ENCODE results near the gene HDAC11.
"Not testable (repeated sequence)": the region's sequence is repeated elsewhere in the genome, so short reads cannot be mapped to it uniquely, and the experiment has no call there.

Gene HDAC11, protein sequence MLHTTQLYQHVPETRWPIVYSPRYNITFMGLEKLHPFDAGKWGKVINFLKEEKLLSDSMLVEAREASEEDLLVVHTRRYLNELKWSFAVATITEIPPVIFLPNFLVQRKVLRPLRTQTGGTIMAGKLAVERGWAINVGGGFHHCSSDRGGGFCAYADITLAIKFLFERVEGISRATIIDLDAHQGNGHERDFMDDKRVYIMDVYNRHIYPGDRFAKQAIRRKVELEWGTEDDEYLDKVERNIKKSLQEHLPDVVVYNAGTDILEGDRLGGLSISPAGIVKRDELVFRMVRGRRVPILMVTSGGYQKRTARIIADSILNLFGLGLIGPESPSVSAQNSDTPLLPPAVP

DNA sequence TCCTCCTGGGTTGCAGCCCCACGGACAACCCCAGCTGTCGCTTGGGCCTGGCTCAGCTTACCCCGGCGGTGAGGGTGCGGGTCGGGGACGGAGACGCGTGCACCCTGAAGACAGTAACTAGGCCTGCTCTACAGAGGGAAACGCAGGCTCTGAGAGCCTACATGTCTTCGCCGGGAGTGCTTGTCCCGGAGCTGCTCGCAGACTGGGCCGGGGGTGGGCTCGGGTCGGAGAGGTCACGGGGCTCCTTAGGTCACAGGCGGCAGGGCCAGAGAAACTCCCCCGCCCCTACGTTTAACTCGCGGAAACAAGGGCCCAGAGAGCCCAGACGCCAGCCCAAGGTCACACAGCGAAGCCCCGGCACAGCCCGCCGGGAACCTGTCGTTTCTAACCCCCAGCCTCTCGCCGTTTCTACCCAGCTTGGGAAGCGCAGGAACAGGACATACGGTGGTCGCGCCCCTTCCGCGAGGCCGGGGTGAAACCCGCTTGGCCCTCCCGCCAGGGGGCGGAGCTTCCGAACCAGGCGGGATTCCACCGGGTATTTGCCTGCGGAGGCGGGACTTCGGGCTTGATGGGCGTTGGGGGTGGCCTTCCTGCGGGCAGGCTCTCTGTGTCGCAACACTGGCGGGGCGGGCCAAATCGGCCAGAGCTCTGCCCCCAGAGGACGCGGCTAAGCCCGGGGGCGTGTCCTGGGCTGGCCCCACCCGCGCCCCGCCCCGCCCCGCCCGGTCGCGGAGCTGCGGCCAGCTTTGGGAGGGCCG, at the start of gene HDAC11:
Gene HDAC11, plus strand, starts transcription at position 725 of the 758 bp plus-strand sequence. CDS start 42 bp downstream, outside the sequence.
- no peaks in the 10 kb centered on the region for H3K79me2 ChIP-seq
- peak within 1 kb of the TSS; percentile 30 for H3K9ac ChIP-seq
- H3K9me3 ChIP-seq (ENCODE audit: control insufficient read depth, low read length) = no peaks in the 10 kb centered on the region
- H3K27ac ChIP-seq = peak within 1 kb of the TSS; percentile 71
- H3K36me3 ChIP-seq (ENCODE audit: control insufficient read depth, insufficient read depth, low read length) = no peaks in the 10 kb centered on the region
- H3K27me3 ChIP-seq (ENCODE audit: control insufficient read depth, insufficient read depth, low read length) = no peaks in the 10 kb centered on the region
- peak within 1 kb of the TSS; percentile 88 for H3K4me3 ChIP-seq (ENCODE audit: low read depth, low read length)
- TF ChIP-seq, protein P1, sequence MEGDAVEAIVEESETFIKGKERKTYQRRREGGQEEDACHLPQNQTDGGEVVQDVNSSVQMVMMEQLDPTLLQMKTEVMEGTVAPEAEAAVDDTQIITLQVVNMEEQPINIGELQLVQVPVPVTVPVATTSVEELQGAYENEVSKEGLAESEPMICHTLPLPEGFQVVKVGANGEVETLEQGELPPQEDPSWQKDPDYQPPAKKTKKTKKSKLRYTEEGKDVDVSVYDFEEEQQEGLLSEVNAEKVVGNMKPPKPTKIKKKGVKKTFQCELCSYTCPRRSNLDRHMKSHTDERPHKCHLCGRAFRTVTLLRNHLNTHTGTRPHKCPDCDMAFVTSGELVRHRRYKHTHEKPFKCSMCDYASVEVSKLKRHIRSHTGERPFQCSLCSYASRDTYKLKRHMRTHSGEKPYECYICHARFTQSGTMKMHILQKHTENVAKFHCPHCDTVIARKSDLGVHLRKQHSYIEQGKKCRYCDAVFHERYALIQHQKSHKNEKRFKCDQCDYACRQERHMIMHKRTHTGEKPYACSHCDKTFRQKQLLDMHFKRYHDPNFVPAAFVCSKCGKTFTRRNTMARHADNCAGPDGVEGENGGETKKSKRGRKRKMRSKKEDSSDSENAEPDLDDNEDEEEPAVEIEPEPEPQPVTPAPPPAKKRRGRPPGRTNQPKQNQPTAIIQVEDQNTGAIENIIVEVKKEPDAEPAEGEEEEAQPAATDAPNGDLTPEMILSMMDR (IDR thresholded peaks at IDR 0.05) = peak; percentile 61
- peak within 1 kb of the TSS; percentile 92 for H3K4me2 ChIP-seq (ENCODE audit: low read length)
- peaks cover 34% of the 10 kb centered on the region for H3K4me1 ChIP-seq
- peak within 1 kb of the TSS; percentile 83 for H2AFZ ChIP-seq

DNA sequence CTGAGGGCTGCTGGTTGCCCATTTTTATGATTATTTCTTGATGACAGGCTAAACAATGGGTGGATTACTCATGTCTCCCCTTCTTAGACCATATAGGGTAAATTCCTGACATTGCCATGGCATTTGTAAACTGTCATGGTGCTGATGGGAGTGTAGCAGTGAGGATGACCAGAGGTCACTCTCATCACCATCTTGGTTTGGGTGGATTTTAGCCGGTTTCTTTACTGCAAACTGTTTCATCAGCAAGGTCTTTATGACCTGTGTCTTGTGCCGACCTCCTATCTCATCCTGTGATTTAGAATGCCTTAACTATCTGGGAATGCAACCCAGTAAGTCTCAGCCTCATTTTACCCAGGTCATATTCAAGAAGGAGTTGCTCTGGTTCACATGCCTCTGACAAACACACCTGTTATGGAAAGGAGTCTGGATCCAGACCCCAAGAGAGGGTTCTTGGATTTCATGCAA, 49.7 kb upstream of the HDAC11 start:
- H3K9me3 ChIP-seq (ENCODE audit: control insufficient read depth, low read length); H3K4me1 ChIP-seq; H3K9ac ChIP-seq; H3K36me3 ChIP-seq (ENCODE audit: control insufficient read depth, insufficient read depth, low read length); H3K27me3 ChIP-seq (ENCODE audit: control insufficient read depth, insufficient read depth, low read length); H3K79me2 ChIP-seq; H3K4me3 ChIP-seq (ENCODE audit: low read depth, low read length); H3K27ac ChIP-seq; H3K4me2 ChIP-seq (ENCODE audit: low read length); H2AFZ ChIP-seq: not testable (repeated sequence)

DNA sequence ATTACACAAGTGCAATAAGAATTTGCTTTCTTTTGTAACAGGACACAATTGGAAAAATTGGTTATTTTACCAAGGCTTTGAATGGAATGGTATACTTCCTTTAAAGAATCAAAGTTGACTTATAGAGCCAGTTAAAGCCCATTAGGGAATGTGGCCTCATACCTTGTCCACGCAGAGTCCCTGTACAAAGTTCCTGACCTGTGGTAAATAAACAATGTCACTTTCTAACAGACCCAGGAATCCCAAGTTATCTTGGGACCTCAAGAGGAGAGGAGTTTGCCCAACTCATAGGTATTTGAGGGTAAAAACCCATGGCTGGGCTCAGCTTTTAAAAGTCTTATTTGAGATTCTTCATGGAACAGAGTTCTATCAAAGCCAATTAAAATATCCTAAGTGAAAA, 48.0 kb upstream of the HDAC11 start:
- H3K27me3 ChIP-seq (ENCODE audit: control insufficient read depth, insufficient read depth, low read length) = no peaks in the 10 kb centered on the region
- no peaks in the 10 kb centered on the region for H3K36me3 ChIP-seq (ENCODE audit: control insufficient read depth, insufficient read depth, low read length)
- no peaks in the 10 kb centered on the region for H3K4me1 ChIP-seq
- H3K9me3 ChIP-seq (ENCODE audit: control insufficient read depth, low read length) = no peaks in the 10 kb centered on the region
- H3K79me2 ChIP-seq = no peaks in the 10 kb centered on the region
- H3K4me2 ChIP-seq (ENCODE audit: low read length) = no peak overlapping the region
- TF ChIP-seq, protein P1 (IDR thresholded peaks at IDR 0.05) = no peak
- no peak overlapping the region for H3K9ac ChIP-seq
- no peak overlapping the region for H2AFZ ChIP-seq
- no peak overlapping the region for H3K4me3 ChIP-seq (ENCODE audit: low read depth, low read length)
- H3K27ac ChIP-seq = no peak overlapping the region

DNA sequence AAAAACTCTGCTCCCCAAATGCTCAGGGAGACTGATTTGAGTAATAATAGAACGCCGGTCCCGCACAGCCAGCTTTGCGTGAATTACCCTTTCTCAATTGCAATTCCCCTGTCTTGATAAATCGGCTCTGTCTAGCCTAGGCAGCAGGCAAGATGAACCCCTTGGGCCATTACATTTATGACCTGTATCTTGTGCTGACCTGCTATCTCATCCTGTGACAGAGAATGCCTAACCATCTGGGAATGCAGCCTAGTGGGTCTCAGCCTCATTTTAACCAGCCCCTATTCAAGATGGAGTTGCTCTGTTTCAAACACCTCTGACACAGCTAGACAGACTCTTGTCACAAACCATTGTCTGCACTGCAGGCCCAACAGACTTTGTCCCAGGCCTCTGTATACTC, 46.2 kb upstream of the HDAC11 start:
- TF ChIP-seq, protein P1 (IDR thresholded peaks at IDR 0.05) = no peak
- no peak overlapping the region for H3K9ac ChIP-seq
- H3K27ac ChIP-seq = no peak overlapping the region
- H3K4me2 ChIP-seq (ENCODE audit: low read length) = no peak overlapping the region
- H2AFZ ChIP-seq = no peak overlapping the region
- H3K4me1 ChIP-seq = no peaks in the 10 kb centered on the region
- H3K27me3 ChIP-seq (ENCODE audit: control insufficient read depth, insufficient read depth, low read length) = no peaks in the 10 kb centered on the region
- no peaks in the 10 kb centered on the region for H3K79me2 ChIP-seq
- no peaks in the 10 kb centered on the region for H3K36me3 ChIP-seq (ENCODE audit: control insufficient read depth, insufficient read depth, low read length)
- H3K4me3 ChIP-seq (ENCODE audit: low read depth, low read length) = no peak overlapping the region
- no peaks in the 10 kb centered on the region for H3K9me3 ChIP-seq (ENCODE audit: control insufficient read depth, low read length)

DNA sequence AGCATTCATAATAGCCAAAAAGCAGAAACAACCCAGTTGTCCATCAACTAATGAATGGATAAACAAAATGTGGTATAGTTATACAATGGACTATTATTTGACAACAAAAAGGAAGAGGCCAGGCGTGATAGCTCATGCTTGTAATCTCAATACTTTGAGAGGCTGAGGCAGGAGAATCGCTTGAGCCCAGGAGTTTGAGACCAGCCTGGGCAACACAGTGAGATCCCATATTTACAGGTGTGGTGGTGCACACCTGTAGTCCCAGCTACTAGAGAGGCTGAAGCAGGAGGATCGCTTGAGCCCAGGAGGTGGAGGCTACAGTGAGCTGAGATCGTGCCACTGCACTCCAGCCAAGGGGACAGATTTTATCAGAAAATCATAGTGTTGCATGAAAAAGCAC, 43.9 kb upstream of the HDAC11 start:
- not testable (repeated sequence) for H3K9me3 ChIP-seq (ENCODE audit: control insufficient read depth, low read length); H3K4me3 ChIP-seq (ENCODE audit: low read depth, low read length); H2AFZ ChIP-seq; H3K36me3 ChIP-seq (ENCODE audit: control insufficient read depth, insufficient read depth, low read length); H3K4me1 ChIP-seq; H3K9ac ChIP-seq; H3K27me3 ChIP-seq (ENCODE audit: control insufficient read depth, insufficient read depth, low read length); H3K27ac ChIP-seq; H3K79me2 ChIP-seq; H3K4me2 ChIP-seq (ENCODE audit: low read length)
